ENCODE measurements around the gene CLDN10. TPM values are rescaled to one million over a fixed set of nuclear protein-coding genes. Genes with fewer than 3 reads are reported as not detected.

CLDN10 gene
- total and polyA plus RNA-seq, 10 donors: 0.08 to 0.52 (median 0.10) TPM; not detected in 5

DNA sequence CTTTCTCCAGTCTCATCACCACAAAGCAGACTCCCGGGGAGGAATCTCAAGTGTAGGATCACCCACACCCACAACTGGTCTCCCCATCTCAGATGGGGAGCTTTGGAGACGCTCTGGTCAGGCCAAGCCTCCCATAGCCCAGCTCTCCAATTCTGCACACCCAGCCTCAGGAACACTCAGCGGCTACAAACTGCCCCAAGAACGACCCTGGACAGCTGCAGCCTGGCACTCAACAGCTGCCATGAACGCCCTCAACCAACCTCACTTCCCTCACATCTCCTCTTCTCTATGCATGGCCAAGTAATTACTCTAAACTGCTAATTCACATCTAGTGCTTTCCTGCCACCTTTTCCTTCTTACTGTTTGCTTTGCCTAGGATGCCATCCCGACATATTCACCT, 49.4 kb downstream of the CLDN10 start:
- no peak for TF ChIP-seq POLR2AphosphoS5 (IDR thresholded peaks at IDR 0.05)
- no peak for TF ChIP-seq POLR2A (IDR thresholded peaks at IDR 0.05)
- TF ChIP-seq, protein P1, sequence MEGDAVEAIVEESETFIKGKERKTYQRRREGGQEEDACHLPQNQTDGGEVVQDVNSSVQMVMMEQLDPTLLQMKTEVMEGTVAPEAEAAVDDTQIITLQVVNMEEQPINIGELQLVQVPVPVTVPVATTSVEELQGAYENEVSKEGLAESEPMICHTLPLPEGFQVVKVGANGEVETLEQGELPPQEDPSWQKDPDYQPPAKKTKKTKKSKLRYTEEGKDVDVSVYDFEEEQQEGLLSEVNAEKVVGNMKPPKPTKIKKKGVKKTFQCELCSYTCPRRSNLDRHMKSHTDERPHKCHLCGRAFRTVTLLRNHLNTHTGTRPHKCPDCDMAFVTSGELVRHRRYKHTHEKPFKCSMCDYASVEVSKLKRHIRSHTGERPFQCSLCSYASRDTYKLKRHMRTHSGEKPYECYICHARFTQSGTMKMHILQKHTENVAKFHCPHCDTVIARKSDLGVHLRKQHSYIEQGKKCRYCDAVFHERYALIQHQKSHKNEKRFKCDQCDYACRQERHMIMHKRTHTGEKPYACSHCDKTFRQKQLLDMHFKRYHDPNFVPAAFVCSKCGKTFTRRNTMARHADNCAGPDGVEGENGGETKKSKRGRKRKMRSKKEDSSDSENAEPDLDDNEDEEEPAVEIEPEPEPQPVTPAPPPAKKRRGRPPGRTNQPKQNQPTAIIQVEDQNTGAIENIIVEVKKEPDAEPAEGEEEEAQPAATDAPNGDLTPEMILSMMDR (IDR thresholded peaks at IDR 0.05 in 8 of 11, conservative IDR thresholded peaks at IDR 0.05 in 3 of 11): no peak
- intact Hi-C loops (cut with DNase I; ENCODE audit: low total_unique reads): no loop called here
- no peak overlapping the region for H3K27ac ChIP-seq
- H3K9me3 ChIP-seq: no peaks in the 10 kb centered on the region
- no peak overlapping the region for H3K4me3 ChIP-seq
- H3K4me1 ChIP-seq: no peaks in the 10 kb centered on the region
- WGBS, 5 donors: 83 to 94% (median 90%) methylated on average over 6 of the region's 6 CpGs
- no peaks in the 10 kb centered on the region for H3K36me3 ChIP-seq
- DNase-seq: no peak
- peaks cover 0 to 22% (median 0%) of the 10 kb centered on the region in 7 donors for H3K27me3 ChIP-seq (replicated peaks in 1 of 7)

DNA sequence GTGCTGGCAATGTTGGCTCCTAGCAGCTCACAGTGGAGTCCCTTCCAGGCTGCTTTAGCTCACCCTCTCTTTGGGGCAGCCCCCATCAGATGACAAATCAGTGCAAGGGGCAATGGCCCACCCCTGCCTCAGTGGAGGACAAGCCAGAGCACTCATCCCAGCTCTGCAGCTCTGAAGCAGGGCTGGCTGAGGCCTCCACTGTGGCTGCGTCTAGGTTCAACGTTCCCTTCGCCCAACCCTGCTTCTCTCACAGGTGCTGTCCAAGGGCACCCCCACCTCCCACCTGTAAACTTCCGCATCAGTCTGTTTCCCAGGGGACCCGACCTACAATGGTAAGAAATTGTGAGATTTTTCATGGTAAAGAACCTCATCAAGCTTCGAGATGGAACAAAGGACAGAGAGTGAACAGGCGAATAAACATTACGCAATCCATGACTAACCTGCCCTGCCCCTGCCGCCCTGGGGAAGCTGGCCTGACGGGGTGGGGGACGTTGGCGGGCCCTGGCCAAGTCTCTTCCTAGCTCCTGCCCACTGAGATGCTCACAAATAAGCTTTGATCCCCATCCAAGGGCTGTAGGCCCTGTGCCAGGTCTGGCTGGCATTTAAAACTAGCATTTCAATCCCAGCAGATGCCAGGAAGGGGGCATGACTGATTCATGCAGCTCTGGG, 51.5 kb downstream of the CLDN10 start:
- 81 to 95% (median 89%) methylated on average over 12 of the region's 12 CpGs for WGBS, 5 donors
- intact Hi-C loops (cut with DNase I; ENCODE audit: low total_unique reads): no loop called here
- Histone ChIP-seq H3K36me3 (no peaks in the 10 kb centered on the region), H3K27ac (no peak overlapping the region), H3K27me3 (replicated peaks in 1 of 7) (peaks cover 0 to 22% (median 0%) of the 10 kb centered on the region in 7 donors), H3K4me1 (no peaks in the 10 kb centered on the region), H3K9me3 (no peaks in the 10 kb centered on the region), H3K4me3 (no peak overlapping the region)
- no peak for DNase-seq
- no peak for TF ChIP-seq POLR2AphosphoS5 (IDR thresholded peaks at IDR 0.05)

DNA sequence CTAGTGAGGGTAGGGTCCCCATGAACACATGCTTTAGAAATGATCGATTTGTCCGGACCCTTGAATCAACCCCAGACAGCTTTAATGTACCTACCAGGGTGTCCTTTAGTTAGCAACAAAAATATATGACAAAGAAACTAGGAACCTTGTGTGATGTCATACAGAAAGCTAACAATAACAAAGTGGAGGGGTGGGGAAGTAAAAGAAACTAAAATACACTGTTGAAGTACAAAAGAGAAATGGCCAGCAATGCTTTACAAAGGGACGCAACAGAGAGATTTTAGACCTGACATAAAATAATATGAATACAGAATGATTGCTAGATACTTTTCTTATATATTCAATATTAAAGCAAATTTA, 52.0 kb downstream of the CLDN10 start:
- no peaks in the 10 kb centered on the region for H3K4me1 ChIP-seq
- H3K27me3 ChIP-seq (replicated peaks in 1 of 7): peaks cover 0 to 22% (median 0%) of the 10 kb centered on the region in 7 donors
- intact Hi-C loops (cut with DNase I; ENCODE audit: low total_unique reads): no loop called here
- DNase-seq: no peak
- no peaks in the 10 kb centered on the region for H3K9me3 ChIP-seq
- no peak overlapping the region for H3K4me3 ChIP-seq
- TF ChIP-seq, protein P1 (IDR thresholded peaks at IDR 0.05 in 8 of 11, conservative IDR thresholded peaks at IDR 0.05 in 3 of 11): no peak
- TF ChIP-seq POLR2A (IDR thresholded peaks at IDR 0.05): no peak
- WGBS, 5 donors: 91 to 97% (median 96%) methylated on average over 3 of the region's 3 CpGs
- H3K27ac ChIP-seq: no peak overlapping the region
- H3K36me3 ChIP-seq: no peaks in the 10 kb centered on the region

DNA sequence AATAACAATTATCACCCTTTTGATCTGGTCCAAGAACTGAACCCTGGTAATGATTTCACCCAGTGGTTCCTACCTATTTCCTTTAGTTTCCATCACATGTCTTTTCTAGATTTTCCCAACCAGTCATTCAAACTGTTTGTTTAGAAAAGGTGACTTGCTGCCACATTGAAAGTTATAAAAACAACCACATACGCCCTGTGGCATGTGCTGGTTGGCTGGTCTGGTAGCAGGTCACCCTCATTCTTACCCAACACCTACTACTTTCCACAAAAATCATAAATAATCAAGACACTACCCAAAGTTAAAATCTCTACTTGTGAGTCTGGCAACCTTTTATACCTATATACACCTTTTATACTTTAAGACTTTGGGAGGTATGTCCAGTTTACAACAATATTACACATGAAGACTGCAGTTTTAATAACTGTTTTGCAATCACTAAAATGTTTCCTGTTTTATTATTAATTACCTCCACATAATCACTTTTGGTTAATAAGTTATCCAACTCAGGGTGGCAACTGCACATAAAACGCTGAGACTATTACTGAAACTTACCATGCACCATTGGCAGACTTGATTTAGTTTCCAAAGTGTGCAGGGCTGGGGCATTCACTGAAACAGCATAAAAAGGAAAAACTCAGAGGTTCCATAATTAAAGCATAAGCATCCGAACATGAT, 53.1 kb downstream of the CLDN10 start:
- peaks cover 0 to 16% (median 0%) of the 10 kb centered on the region in 7 donors for H3K27me3 ChIP-seq (replicated peaks in 1 of 7)
- no peak overlapping the region for H3K27ac ChIP-seq
- H3K4me3 ChIP-seq: no peak overlapping the region
- no peaks in the 10 kb centered on the region for H3K4me1 ChIP-seq
- H3K9me3 ChIP-seq: no peaks in the 10 kb centered on the region
- WGBS, 5 donors: 81 to 90% (median 88%) methylated on average over 3 of the region's 3 CpGs
- intact Hi-C loops (cut with DNase I; ENCODE audit: low total_unique reads): no loop called here
- TF ChIP-seq POLR2A (IDR thresholded peaks at IDR 0.05) (no peak), POLR2AphosphoS5 (IDR thresholded peaks at IDR 0.05) (no peak)
- TF ChIP-seq, protein P1 (IDR thresholded peaks at IDR 0.05 in 8 of 11, conservative IDR thresholded peaks at IDR 0.05 in 3 of 11): no peak
- no peaks in the 10 kb centered on the region for H3K36me3 ChIP-seq
- no peak for DNase-seq
